Ammon's horn (tissue), 1 donor: Measurements from ENCODE around the gene ZNF791.
"Not testable (repeated sequence)": the region's sequence is repeated elsewhere in the genome, so short reads cannot be mapped to it uniquely, and the experiment has no call there.

ENCODE experiments used
- DNase-seq: peaks from one replicate; pipeline ENCODE4 v3.0.0-alpha.2; 2016; ENCODE audit warnings: low spot score

The ZNF791 gene

DNA sequence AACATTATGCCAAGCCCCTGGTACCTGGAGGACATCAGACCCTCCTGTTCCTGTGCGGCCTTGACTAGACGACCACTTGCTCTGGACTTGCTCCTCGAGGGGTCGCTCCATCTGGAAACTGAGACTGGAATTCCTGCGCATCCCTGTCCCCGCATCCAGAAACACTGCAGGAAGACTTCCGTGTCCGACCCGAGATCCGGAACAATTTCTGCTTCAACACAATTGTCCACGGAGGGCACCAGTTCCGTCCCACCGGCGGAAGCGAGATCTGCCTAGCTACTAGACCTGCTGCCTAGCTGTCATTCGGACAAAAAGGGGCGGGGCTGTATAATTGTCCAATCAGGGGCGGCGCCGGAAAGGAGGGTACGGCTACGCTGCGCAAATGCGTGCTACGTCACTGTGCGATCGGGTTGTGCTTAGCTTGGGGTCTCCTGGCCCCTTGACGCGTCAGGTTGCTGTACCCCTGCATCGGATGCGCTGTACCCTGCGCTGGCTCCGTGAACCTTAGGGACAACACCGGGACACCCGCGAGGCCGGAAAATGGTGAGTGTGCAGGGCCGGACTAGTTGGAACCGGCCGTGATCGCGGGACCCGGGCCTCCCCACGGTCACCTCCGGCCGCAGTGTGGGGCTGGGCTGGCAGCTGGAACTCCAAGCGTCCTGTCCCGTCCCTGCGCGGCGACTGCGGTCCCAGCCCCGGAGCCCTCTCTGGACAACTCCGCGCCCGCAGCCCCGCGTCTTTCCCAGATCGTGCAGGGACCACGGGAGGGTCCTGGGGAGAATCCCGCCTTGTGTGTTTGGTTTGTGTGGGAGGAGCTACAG lies at the start of gene ZNF791, which contains the start of gene ZNF490:
TSS of gene ZNF791 (plus strand) at position 381 of the 821 bp plus-strand sequence. CDS start at position 541, 160 bp downstream.
TSS of gene ZNF490 (minus strand) at position 274 of the 821 bp plus-strand sequence. CDS start at position 141, 133 bp downstream.
- DNase-seq = peak; percentile 99

GRCh38 chr19:12564016-12564664 lies 46.6 kb upstream of the ZNF791 start:
- DNase-seq = peak; percentile 94

GRCh38 chr19:12566380-12566779 lies 44.3 kb upstream of the ZNF791 start:
- not testable (repeated sequence) for DNase-seq

DNA sequence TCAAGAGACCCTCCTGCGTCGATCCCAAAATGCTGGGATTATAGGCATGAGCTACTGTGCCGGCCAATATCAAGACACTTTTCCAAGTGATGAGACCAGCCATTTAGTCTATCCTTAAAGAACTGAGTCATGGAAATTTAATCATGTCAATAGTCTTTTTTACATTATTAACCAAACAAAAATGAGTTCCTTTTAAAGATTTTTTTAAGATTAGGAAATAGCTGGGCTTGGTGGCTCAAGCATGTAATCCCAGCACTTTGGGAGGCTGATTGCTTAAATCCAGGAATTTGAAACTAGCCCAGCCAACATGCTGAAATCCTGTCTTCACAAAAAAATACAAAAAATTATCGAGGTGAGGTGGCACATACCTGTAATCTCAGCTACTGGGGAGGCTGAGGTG lies 42.8 kb upstream of the ZNF791 start:
- no peak for DNase-seq

GRCh38 chr19:12574036-12574435 lies 36.7 kb upstream of the ZNF791 start:
- DNase-seq = no peak

DNA sequence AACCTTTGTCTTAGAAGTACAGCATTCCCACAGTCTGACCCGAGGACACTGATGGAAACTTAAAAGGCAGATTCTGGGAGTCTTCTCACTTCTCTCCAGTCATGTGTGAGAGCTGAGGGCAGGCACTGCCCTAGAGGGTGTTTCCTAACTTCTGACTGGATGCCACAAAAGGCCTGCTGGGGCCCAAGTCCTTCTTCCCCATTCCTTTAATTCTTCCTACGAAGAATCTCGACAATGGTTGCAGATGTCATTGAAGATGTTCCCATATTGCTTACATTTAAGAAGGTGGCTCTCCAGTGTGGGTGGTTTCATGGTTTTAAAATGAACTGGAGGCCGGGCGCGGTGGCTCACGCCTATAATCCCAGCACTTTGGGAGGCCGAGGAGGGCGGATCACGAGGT lies 32.1 kb upstream of the ZNF791 start:
- DNase-seq = no peak

DNA sequence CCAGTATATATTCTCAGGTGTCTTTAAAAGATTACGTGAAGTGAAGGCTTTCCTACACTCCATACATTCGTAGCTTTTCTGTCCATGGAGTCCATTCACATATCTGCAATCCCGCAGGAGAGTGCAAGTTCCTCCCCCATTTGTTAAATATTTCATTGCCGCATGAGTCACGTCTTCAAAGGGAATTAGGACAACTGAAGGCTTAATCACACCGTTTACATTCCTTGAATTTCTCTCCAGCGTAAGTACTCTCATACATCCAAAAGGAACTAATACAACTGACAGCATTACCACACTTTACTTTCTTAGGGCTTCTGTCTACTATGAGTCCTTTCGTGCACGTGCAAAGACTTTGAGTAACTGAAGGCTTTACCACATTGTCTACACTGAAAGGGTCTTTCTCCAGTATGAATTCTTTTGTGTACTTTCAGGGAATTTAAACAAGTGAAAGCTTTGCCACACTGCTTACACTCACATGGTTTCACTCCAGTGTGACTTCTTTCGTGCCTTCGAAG lies 30.5 kb upstream of the ZNF791 start:
- no peak for DNase-seq

GRCh38 chr19:12581100-12581499 lies 29.6 kb upstream of the ZNF791 start:
- no peak for DNase-seq

DNA sequence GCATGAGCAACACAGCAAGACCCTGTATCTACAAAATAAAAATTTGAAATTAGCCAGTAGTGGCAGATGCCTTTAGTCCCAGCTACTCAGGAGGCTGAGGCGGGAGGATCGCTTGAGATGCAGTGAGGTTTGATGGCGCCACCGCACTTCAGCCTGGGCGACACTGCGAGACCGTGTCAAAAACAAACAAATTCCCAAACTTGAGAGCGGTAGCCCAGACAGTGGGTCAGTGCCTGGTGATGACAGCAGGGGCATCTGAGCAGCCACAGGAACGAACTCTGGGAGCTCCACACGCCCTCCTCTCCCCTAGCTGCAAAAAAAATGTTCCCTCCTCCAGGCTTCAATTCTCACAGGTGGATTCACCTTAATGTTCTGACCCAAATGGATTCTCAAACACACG lies 14.2 kb upstream of the ZNF791 start:
- DNase-seq = no peak

DNA sequence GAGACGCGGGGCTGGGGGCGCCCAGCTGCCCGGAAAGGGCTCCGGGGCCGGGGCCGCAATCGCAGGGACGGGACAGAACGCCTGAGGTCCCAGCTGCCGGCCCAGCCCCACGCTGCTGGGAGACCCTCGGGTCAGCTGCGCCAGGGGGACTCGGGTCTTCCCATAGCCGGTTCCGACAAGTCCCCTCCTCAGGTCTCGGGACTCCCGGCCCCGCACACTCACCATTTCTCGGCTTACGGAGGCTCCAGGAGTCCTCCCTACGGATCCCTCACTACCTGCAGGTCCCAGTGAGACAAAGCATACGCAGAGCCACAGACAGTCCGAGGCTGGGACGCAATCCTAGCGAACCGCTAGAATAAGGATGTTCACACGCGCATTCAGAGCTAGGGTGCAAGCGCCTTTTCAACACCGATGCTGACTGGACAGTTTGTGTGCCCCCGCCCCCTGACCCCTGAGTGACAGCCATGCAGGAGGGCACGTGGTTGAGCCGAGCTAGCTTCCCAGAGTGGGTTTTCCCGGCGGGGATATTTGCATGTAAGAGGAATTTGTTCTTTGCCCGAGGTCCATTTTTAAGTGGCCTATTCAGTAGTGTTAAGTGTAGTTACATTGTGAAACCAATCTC lies 13.7 kb upstream of the ZNF791 start:
- no peak for DNase-seq

- DNase-seq = no peak
Measured at GRCh38 chr19:12597594-12597993, 13.1 kb upstream of the ZNF791 start.

DNA sequence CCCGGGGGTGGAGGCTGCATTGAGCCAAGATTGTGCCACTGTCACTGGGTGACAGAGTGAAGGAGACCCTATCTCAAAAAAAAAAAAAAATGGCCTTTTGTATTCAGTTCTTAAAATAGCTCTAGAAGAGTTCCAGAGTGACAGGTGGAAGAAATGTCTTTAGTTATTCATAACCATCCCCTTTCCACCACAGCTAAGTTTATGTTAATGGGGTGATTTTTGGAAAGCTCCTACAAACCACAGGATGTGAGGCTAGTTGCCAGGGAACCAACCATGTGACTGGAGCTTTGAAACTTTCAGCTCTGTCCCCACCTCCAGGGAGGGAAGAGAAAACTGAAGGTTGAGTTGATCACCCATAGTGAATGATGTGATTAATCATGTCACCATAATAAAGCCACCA lies 7.0 kb upstream of the ZNF791 start:
- peak; percentile 25 for DNase-seq

DNA sequence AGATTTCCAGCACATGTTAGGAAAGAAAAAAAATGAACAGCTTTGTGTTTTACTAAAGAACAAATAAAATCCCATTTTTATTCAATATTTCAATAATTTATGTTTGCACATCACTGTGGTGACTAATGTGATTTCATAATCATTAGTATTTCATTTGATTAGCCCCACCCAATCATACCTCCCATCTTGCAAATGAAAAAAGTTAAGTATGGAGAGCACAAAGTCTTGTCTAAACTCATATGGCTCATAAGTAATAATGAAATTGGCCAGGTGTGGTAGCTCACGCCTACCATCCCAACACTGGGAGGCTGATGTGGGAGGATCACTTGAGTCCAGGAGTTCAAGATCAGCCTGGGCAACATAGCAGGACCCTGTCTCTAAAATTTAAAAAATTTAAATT lies 3.9 kb upstream of the ZNF791 start:
- no peak for DNase-seq

GRCh38 chr19:12607631-12608030 lies 3.1 kb upstream of the ZNF791 start:
- peak; percentile 29 for DNase-seq

- DNase-seq = peak; percentile 71
Measured at GRCh38 chr19:12611361-12611699, 610 bp downstream of the ZNF791 start.

GRCh38 chr19:12617646-12618045 lies 6.9 kb downstream of the ZNF791 start:
- DNase-seq = no peak

DNA sequence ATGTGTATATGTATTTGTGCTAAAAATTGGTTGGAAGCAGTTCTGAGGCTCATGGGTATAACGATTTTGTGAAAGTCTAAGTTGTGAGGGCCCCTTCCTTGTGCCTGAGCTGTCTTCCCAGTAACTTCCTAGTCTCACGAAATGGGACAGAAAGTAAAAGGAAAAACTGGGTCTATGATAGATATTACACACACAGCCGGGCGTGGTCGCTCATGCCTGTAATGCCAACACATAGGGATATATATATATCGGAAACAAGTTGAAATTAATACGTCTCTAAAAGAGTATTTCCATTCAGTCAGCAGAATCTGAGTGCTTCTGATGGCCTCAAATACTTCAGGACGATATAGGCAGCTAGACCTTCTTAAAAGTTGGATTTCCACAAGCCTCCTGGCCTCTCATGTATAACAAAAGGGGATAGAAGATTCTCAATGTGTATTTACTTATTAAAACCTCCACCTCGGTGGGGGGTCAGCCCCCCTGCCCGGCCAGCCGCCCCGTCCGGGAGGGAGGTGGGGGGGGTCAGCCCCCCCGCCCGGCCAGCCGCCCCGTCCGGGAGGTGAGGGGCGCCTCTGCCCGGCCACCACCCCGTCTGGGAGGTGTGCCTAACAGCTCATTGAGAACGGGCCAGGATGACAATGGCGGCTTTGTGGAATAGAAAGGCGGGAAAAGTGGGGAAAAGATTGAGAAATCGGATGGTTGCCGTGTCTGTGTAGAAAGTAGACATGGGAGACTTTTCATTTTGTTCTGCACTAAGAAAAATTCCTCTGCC lies 10.7 kb downstream of the ZNF791 start:
- DNase-seq = not testable (repeated sequence)

- DNase-seq = no peak
Measured at GRCh38 chr19:12623361-12624031, 12.8 kb downstream of the ZNF791 start.

GRCh38 chr19:12626958-12627357 lies 16.2 kb downstream of the ZNF791 start:
- DNase-seq = no peak

DNA sequence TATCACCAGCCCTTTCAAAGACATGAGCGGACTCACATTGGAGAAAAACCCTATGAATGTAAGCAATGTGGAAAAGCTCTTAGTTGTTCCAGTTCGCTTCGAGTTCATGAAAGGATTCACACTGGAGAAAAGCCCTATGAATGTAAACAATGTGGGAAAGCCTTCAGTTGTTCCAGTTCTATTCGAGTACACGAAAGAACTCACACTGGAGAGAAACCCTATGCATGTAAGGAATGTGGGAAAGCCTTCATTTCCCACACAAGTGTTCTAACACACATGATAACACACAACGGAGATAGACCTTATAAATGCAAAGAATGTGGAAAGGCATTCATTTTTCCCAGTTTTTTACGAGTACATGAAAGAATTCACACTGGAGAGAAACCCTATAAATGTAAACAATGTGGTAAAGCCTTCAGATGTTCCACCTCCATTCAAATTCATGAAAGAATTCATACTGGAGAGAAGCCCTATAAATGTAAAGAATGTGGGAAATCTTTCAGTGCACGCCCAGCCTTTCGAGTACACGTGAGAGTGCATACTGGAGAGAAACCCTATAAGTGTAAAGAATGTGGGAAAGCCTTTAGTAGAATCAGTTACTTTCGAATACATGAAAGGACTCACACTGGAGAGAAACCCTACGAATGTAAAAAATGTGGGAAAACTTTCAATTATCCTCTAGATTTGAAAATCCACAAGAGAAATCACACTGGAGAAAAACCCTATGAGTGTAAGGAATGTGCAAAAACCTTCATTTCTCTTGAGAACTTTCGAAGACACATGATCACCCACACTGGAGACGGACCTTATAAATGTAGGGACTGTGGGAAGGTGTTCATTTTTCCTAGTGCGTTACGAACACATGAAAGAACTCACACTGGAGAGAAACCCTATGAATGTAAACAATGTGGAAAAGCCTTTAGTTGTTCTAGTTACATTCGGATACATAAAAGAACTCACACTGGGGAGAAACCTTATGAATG lies 17.6 kb downstream of the ZNF791 start:
- DNase-seq = no peak
